Stimulated activated CD4-positive, alpha-beta T cell treated with anti-CD3 and anti-CD28 coated beads, Interleukin-15, amount 100 ng/mL, for 24 hours (primary cell): ENCODE results near the gene MRPS18B.
A peak's percentile ranks its signal among the peaks of the same experiment; 100 is the strongest.
"Not testable (repeated sequence)": the region's sequence is repeated elsewhere in the genome, so short reads cannot be mapped to it uniquely, and the experiment has no call there.

Source experiments
- DNase-seq: peaks from one replicate; pipeline ENCODE4 v3.0.0-alpha.2; 2020

MRPS18B gene

DNA sequence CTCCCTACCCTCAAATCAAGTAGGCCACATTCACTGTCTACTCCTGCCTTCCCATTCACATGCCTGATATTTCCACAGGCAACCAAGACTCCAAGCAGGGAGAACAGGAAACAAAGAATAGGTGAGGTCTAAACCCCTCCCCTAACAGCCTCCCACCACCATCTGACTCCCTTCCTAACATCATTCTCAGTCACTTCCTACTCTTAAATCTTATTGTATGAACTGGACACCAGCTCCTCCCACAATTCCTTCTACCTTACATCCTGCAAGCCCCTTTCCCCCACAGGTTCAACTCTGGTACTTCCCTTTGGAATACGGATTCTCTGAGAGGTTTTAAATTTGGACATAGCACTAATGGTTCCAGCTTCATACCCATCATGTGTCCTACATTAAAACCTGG is 28.3 kb downstream of the MRPS18B start:
- no peak for DNase-seq

DNA sequence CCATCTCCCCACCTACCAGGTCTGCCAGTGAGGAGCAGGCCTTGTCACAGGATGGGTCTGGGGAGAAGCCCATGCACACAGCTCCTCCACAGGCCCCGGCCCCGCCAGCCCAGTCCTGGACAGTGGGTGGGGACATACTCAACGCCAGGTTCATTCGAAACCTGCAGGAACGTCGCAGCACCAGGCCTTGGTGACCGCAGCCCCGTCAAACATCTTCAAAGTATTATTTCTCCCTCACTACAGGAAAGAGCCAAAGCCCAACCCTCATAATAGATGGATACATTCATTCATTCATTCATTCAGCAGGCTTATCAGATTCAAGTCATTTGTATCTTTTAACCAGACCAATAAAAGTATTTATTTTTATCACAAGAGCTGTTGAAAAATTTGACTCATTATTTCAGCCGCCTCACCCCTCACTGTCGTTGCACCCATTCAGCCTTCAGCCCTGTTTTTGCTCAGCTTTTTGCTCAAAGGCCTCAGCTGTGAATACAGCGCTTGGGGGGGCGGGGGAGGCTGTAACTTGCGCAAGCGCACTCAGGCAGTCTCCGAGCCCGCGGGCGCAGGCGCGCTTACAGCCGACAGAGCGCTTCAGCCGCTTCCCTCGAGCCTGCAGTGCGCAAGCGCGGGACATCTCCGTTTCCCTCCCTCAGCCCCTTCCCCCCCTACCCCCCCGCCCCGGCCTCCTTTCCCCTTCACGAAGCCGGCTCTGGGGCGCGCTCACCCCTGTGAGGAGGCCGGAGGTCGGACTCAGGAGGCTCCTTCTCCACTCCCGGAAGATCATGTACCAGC is 29.0 kb downstream of the MRPS18B start, which contains the start of gene C6orf136:
TSS of gene C6orf136 (plus strand) at position 684 of the 792 bp plus-strand sequence. CDS start at position 783, 99 bp downstream.
- DNase-seq, result peak; percentile 94

DNA sequence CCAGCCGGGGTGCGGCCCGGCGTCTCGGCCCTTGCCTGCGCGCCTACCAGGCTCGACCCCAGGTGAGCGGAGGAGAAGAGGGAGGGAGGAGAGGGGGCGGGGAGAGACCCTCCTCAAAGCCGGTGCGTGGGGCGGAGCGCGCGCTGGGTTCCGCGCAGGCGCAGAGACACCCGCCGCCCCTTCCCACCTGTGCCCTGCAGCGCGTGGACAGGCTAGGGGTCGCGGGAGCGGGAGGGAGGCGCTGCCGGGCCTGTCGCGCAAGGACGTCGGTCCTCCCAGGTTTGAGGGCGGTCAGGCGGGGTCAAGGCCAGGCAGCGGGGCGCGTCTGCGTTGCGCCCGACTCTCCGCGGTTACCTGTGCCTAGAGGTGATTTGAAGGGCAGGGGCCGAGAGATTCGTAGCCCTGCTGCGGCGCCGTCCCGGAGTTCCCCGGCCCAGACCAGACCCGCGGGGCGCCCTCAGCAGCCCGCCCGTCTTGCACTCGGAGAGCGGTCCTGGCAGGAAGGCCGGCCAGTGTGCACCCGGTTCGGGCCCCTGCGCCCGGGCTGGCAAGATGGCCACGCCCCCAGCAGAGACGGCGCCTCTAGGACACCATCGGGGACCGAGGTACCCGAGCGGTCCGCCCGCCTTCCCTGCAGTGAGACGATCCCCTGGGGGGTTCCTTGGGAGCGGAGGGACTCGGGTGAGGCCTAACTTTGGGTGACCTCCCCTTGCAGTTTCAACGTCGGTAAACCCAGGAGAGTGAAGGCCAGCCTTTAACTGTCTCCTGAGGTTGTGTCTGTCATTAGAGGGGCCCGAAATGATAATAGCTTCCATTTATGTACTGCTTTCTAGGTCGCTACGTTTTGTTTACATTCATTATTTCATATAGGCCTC is 29.8 kb downstream of the MRPS18B start:
- peak; percentile 86 for DNase-seq

DNA sequence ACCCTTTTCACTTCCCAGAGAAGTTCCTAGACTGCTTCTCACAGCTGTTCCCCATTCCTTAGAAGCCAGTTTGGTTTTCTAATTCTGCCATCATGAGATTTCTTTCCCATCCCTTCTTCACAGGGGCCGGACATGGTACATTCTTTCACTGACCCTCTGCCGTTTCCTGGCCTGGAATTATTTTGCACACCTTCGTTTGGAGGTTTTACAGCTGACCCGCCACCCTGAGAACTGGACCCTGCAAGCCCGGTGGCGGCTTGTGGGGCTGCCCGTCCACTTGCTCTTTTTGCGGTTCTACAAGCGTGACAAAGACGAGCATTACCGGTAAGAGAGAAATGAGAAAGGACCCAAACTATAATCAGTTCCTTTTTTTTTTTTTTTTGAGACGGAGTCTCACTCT is 33.5 kb downstream of the MRPS18B start:
- no peak for DNase-seq

DNA sequence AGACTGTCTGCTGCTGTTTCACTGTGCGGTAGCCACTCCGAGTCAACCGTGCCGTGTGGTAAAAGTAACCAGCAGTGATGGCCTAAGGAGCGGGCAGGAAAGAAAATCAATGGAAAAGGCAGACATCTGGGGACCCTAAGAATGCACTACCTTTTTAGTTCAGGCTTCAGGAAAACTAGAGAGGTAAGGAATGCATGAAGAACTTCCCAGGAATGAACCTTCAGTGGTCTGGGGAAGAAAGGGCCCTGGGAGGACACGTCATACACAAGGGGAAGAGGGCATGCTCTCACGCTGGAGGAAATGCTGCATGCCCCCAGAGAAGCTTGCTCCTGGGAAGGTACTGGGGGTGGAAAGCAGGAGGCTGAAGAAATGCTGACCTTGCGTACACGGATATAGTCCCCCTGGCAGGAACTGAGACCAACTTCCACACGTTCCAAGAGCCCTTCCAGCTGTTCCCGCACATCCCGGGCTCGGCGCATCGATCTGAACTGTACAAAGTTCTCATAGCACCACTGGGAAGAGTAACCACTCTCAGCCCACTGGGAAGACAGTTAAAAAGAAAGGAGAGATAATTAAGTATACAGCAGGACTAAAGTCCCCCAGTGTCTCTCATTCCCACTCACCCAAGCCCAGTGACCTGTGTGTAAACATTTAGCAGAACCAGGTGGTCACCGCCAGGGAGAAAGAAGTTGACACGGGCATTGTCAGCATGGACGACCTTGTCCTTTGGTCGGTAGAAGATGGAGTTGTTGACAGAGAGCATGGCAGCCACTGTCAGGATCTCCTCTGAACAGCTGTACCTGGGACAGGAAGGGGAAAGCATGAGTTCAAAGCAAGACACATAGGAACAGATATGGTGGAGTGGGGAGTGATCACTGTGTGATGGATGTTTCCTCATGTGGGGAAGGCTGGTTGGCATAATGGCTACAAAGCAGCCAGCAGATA is 37.4 kb downstream of the MRPS18B start:
- no peak for DNase-seq

DNA sequence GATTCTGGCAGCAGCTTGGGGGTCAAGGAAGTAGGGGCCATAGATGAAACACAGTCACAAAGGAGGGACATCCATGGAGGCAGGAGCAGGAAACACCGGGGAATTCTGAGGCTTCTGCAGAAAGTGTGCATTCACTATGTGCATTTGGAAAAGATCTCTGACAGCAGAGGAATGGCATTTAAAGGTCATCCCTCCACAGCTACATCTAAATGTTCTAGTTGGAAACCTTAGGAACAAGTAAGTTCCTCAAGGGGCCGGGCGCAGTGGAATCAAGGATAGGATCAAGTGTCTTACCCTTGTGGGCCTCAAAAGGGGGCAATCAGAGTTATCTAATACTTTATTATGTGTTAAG is 38.1 kb downstream of the MRPS18B start:
- no peak for DNase-seq

DNA sequence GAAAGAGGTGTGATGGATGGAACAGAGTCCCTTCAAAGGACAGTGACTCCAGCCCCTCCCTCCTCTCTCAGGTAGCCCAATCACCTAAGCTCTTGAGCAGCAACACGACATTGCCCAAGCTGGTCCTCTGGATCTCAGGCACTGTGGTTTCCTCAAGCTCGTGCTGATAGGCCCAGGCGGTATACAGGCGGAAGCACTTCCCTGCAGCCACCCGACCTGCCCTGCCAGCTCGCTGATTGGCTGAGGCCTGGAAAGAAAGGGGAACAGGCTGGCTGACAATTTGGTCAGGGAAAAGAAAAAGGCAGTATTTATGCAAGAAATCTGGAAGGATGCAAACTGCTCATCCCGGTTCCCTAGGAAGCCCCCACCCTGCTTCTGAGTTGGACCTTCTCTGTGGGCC is 38.9 kb downstream of the MRPS18B start:
- DNase-seq, result no peak

DNA sequence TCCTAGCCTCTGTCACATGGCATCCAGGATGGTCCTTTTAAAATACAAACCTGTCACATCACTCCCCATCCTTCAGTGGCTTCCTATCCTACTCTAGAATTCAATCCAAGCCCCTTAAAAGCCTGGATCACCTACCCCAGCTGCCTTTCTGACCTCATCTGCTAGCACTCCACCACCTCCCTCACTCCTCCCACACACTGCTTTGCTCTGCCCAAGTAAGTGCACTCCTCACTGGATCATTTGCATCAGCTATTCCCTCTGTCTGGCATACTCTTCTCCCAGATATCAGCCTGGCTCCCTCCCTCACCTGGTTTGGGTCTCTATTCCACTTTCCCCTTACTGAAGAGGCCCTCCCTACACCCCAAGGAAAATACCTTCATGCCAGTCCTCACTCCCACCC is 39.8 kb downstream of the MRPS18B start:
- DNase-seq, result no peak

DNA sequence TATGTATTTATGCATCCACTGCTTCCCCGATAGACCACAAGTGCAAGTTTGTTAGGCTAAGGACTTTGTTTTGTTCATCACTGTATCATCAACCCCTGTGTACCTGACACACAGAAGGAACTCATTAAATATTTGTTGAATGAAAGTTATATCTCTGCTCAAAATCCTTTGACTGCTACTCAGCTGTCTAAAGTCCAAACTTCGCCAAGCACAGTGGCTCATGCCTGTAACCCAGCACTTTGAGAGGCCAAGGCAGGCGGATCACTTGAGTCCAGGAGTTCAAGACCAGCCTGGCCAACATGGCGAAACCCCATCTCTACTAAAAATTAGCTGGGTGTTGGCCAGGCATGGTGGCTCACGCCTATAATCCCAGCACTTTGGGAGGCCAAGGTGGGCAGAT is 40.3 kb downstream of the MRPS18B start:
- not testable (repeated sequence) for DNase-seq

DNA sequence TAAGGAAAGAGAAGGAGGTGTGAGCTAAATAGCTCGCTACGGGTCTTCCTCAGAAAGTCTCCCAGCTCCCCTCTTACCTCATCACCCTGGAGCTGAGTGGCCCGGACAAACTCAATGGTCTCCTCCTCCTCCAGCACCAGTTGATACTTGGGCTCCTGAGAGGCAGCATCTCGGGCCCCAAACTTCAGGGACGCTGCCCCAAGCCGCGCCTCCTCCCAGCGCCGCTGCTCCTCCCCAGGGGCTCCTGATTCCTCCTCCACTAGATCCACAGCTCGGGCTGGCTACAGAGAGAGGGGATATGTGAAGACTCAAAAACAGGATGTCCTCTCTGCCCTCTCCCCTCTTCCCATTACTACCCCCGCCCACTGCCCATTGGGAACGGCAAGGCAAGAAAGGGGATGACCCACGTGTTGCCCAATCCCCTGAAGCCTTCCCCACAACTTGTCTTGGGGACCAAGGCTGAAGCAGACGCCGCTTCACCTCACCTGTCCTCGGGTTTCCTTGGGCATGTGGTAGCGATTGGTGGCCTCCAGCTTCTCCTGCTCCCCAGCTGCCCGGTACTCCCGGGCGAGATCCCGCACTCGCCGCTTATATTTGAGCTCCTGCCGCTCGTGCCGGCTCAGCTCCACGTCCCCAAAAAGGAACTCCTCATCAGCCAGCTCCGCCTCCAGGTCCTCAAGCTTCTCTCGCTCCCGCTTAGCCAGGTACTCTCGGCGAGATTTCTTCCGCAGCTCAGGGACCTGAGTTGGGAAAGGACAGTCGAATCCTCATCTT is 47.5 kb downstream of the MRPS18B start:
- no peak for DNase-seq

DNA sequence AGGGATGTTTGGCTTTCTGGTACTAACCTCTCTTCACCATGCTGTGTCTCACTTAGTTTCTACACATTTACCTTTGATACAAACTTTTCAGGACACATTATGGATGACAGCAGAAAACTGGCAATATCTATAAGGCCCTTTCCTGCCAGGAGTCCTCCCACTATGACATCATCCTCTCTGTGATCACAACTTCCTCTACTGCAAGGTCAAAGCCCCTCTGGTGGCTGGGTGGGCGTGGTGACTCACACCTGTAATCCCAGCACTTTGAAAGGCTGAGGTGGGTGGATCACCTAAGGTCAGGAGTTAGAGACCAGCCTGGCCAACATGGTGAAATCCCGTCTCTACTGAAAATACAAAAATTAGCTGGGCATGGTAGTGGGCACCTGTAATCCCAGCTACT is 48.7 kb downstream of the MRPS18B start:
- peak; percentile 63 for DNase-seq

DNA sequence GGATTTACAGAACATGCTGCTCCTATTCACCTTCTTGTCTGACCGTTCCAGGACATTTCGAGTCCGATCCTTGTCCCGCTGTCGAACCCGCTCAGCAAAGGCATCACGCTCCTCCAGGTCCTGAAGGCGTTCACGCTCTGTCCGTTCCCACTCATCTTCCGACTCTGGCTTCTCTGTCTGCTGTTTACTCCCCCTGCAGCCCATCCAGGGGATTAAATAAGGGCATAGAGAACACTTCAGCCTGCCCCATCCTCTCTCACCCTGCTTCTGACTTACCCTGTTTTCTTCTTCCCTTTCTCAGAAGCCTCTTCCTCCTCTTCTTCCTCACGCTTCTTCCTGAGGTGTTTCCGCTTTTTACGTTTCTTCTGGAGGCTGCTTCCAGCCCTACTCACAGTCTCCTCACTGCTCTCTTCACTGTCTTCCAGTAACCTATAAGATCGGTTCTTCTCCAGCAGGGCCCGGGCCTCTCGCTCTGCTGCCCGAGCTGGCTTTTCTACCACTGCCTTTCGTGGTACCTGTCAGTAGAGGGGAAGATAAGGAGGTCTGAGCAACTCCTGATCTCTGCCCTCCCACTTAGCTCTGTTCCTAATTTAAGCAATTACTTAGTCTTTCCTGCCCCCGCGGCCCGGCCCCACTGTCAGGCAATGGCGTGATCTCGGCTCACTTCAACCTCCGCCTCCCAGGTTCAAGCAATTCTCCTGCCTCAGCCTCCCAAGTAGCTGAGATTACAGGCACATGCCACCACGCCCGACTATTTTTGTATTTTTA is 53.3 kb downstream of the MRPS18B start:
- DNase-seq, result no peak

DNA sequence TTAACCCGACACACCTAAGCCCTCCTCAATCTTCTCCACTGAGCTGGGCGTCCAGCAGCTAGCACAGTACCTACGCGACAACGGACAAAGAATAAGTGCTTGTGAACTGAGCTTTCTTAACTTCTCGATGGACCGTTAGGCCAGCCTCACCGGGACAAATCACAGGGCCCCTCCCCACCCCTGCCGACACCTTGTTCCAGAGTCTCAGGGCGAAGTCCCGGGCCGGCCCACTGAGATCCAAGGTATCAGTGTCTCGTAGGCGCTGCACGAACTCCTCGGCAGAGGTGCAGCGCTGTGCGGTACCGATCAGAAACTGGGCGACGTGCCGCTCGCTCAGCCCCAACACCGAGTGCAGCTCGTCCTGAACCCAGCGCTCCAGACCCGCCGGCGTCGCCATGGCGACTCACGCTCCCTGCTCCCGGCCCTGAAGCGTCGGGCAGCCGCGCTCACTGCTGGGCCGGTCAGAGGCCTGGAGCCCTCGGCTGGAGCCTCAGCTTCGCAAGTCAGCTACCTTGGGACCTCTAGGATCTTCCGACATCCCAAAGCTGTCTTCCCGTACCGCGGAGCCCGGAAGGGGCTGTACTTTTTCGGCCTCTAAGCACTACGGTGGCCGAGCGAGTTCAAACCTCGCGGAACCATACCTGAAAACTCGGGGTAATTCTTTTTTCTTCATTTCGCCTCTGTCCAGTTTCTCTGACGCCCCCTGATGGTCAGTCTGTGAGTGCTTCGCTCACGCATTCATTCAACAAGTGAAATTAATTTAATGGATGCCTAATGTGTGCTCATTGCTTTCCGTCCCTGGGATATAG is 55.0 kb downstream of the MRPS18B start, which contains the start of gene DHX16:
TSS of gene DHX16 (minus strand) at position 562 of the 809 bp plus-strand sequence. CDS start at position 397, 165 bp downstream.
- DNase-seq, result peak; percentile 94
